ENCODE data around the gene NAV1. TPM values are rescaled to one million over a fixed set of nuclear protein-coding genes. Genes with fewer than 3 reads are reported as not detected.

The NAV1 gene
- total and polyA plus RNA-seq, 2 of the 8 experiments (the other 6 are each of a cell fraction or from before 2014, with no cell fraction given), result 9.9 to 42.7 TPM

DNA sequence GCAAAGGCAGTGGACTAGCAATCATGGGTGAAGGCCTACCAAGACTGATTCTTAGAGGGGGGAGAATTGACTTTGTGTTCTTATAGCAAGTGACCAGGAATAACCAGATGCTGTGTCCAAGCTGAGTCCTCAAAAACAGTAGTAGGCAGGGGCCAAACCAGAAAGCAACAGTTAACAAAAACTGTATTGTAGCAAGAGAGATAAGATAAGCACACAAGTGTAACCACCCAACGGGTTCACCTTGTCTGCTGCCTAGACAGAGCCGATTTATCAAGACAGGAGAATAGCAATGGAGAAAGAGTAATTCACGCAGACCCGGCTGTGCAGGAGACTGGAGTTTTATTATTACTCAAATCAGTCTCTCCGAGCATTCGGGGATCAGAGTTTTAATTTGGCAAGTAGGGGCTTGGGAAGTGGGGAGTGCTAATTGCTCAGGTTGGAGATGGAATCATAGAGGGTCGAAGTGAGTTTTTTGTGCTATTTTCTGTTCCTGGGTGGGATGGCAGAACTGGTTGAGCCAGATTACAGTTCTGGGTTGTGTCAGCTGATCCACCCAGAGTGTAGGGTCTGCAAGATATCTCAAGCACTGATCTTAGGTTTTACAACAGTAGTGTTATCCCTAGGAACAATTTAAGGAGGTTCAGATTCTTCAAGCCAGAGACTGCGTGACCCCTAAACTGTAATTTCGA lies 23.7 kb upstream of the NAV1 start (continued):
- TF ChIP-seq RAD21 (IDR thresholded peaks at IDR 0.05 in 1 of 2, conservative IDR thresholded peaks at IDR 0.05 in 1 of 2; ENCODE audit: low read depth in 2 of 2, low read length in 2 of 2), result no peak
- TF ChIP-seq SP2 (IDR thresholded peaks at IDR 0.05; ENCODE audit: low read length), result no peak

Measured in H1 (cell line).